GM21381 (cell line): ENCODE results near the gene COPE.

Source experiments
- ATAC-seq: cut with Tn5 transposase; IDR thresholded peaks from one replicate; pipeline ENCODE4 v1.9.1; 2021; ENCODE audit warnings: mild to moderate bottlenecking, moderate library complexity; ENCODE audit not compliant: unreplicated experiment

The COPE gene

GRCh38 chr19:18868380-18869022 lies 50.7 kb downstream of the COPE start:
- ATAC-seq, result no peak

DNA sequence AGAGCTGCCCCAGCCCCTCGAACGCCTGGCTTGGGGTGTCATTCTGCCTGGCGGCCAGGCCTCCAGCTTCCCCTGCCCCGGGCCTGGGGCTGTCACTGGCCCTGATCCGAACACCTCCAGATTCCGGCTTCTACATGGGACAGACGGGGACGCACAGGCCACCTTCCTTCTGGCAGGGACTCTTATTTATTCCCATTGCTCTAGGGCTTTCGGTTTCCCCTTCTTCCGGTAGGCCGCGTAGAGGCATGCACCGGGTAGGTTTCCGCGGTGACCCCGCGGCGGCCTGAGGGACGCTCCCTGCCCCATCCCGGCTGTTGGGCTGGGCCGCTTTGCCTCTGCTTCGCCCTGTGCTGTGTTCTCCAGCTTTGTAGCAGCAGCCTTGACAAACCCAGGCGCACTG lies 51.4 kb downstream of the COPE start:
- no peak for ATAC-seq

- no peak for ATAC-seq
Observed at GRCh38 chr19:18867199-18867598, 52.0 kb downstream of the COPE start.

DNA sequence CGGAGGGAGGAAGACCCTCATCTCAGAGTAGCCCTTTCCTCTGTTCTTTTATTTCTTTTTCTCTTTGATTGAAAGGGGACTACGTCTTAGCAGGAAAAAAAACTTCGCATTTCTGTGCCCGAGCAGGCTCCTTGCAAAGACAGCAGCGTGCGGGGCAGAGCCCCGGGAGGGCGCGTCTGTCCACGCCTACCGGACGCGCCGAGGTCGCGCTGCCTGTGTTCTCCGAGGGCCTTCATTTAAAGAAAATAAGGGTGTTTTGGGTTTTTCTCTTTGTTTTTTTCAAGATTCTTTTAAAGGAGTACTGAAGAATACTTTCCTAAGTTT lies 52.4 kb downstream of the COPE start:
- no peak for ATAC-seq

DNA sequence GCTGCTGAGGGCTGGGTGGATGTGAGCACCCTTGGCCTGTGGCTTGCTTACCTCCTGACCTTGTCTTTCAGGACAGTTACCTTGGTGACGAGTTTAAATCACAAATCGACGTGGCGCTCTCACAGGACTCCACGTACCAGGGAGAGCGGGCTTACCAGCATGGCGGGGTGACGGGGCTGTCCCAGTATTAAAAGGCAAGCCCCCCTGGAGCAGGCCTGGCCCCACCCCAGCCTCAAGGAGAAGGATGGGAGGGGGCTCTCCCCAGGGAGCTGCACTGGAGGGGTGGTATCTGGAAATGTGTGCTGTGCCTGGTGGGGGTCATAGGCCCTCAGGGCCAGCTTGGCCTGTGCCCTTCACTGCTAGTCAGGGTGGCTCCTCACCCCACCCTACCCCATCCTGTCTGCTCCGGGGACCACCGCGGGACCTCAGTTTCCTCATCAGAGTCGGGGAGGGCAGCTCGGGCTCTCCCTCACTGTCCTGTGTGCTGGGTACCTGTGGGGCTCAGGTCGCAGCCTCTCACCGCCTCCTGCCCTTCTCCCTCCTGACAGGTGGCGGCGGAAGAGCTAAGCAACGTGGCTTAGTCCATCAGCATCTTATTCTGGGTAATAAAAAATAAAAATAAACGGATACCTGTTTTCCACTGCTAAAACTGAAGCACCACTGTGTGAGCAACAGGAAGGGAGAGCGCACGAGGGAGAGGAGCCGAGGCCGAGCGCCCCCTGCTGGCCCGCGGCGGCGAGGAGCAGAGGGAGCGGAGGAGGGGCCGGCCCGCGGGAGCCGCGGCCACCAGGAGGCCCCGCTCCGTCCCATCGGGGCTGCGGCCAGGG lies 53.0 kb downstream of the COPE start:
- ATAC-seq, result no peak

DNA sequence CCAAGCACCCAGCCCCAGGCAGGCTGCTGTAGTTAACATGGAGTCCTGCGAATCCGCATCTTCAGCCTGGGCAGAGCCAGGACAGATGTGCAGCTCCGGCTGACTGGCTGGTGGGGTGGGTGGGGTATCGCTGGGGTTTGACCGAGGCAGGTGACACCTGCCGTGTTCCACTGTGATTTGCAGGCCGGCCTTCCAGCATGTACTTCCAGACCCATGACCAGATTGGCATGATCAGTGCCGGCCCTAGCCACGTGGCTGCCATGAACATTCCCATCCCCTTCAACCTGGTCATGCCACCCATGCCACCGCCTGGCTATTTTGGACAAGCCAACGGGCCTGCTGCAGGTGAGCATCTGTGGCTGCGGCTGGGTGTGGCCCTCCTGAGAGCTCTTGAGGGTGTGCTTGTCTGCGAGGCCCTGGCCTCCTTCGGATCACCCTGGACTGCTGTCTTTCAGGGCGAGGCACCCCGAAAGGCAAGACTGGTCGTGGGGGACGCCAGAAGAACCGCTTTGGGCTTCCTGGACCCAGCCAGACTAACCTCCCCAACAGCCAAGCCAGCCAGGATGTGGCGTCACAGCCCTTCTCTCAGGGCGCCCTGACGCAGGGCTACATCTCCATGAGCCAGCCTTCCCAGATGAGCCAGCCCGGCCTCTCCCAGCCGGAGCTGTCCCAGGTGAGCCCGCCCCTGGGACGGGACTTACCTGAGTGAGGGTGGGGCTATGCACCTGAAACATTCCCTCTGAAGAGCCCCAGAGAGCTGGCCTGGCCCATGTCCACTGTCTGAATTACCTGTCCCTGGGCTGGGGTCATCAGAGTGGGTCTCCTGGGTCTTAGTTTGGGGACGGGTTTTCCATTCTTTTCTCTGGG lies 53.8 kb downstream of the COPE start:
- no peak for ATAC-seq

- ATAC-seq, result no peak
Observed at GRCh38 chr19:18863843-18864362, 55.3 kb downstream of the COPE start.

DNA sequence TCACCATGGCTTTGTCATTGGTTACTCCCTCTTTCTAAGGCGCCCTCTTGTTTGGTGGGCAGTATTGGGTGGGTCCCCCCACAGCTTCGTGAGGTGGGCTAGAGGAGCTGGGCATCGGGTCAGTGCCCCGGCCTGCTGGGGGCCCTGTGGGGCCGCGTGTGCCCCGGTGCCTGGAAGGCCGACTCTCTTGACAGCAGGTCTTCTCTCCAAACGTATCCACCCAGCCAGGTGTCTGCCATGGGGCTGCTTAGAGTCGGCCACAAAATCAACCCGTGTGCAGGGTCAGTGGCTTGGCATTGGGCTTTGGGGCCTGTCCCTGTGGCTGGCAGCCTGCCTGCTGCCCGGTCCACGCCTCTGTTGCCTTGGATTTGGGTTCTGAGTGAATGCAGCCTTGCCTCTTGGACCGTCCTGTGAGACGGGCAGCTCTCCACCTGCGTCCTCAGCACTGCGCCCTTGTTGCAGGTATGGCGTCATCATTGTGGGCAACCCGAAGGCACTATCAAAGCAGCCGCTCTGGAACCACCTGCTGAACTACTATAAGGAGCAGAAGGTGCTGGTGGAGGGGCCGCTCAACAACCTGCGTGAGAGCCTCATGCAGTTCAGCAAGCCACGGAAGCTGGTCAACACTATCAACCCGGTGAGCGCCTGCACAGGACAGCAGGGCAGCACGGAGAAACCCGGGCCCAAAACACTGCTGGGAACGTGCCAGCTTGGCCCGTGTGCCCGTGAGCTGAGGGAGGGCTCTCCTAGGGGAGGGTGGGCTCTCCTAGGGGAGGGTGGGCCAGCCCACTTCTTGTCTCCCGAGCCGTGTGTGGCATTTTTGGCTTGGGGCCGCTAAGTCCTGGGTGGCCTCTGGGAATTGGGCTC lies 56.0 kb downstream of the COPE start:
- no peak for ATAC-seq

GRCh38 chr19:18861917-18862316 lies 57.3 kb downstream of the COPE start:
- no peak for ATAC-seq

DNA sequence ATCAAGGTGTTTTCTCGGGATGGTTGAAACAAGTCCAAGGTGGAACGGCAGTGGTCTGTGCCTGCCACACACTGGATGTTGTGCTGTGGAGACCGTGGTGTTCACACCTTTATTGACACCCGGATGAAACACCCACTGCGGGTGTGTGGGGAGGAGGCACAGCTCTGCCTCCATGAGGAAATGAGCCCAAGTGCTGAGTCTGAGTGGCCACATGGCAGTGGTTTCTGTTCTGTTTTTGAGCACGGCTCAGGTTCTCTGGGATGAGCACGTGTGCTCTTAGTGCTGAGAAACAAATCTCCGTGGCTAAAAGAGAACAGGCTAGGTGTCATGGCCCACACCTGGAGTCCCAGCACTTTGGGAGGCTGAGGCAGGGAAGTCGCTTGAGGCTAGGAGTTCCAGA lies 58.0 kb downstream of the COPE start:
- ATAC-seq, result no peak

GRCh38 chr19:18860725-18861124 lies 58.5 kb downstream of the COPE start:
- no peak for ATAC-seq

DNA sequence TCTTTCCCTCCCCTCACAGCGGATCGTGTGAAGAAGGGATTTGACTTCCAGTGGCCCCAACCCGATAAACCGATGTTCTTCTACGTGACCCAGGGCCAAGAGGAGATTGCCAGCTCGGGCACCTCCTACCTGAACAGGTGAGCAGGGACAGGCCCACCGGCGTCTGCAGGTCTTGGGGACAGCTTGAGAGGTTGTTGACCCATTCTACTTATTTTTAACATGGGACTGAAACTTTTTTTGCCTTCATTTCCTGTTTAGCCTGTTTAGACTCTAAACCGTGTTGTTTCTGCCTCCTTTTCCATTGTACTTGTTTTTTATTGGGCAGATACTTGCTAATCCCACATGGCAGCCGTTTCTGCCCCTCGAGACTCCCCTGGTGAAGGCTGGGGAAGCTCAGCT lies 58.9 kb downstream of the COPE start:
- no peak for ATAC-seq

GRCh38 chr19:18859676-18860301 lies 59.4 kb downstream of the COPE start:
- no peak for ATAC-seq

DNA sequence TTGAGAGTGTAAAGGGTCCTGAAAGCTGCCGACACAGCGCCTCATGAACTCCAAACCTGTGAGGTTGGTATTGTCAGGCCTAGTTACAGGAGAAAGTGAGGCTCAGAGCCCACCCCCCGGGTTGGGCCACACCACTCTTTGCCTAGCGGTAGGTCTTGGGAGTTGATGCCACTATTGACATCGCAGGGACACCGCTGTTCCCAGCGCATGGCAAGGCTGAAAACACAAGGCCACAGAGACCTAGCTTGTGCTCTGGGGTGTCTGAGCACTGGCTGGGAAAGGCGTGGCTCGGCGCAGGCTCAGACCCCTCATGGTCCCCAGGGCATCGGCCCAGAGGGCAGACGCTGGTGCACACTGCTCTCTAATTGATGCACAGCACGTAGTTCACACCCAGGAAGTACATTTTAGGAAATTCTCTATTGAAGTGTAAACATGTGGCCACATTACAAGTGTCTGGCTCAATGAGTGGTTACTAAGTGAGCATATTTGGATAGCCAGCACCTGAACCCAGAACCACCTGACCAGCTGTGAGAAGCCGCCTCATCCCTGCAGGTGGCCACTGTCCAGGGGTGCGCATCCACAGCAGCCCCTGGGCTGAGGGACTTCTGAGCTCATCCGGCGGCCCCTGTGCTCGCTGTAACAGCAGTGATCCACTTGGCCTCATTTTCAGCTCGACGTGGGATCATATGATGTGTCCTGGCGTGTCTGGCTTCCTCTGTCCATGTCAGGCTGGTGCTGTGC lies 60.1 kb downstream of the COPE start:
- ATAC-seq, result no peak

DNA sequence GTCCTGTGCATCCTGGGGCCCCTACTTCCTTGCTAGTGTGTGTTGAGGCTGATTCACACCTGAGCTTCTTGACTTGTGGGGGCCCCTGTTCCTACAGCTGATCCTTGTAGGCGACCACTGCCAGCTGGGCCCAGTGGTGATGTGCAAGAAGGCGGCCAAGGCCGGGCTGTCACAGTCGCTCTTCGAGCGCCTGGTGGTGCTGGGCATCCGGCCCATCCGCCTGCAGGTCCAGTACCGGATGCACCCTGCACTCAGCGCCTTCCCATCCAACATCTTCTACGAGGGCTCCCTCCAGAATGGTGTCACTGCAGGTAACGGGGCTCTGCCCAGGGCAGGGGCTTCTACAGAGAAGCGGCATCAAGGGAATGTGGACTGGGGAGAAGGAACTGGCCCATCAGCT lies 62.0 kb downstream of the COPE start:
- ATAC-seq, result no peak

- ATAC-seq, result no peak
Observed at GRCh38 chr19:18856385-18857126, 62.6 kb downstream of the COPE start.

DNA sequence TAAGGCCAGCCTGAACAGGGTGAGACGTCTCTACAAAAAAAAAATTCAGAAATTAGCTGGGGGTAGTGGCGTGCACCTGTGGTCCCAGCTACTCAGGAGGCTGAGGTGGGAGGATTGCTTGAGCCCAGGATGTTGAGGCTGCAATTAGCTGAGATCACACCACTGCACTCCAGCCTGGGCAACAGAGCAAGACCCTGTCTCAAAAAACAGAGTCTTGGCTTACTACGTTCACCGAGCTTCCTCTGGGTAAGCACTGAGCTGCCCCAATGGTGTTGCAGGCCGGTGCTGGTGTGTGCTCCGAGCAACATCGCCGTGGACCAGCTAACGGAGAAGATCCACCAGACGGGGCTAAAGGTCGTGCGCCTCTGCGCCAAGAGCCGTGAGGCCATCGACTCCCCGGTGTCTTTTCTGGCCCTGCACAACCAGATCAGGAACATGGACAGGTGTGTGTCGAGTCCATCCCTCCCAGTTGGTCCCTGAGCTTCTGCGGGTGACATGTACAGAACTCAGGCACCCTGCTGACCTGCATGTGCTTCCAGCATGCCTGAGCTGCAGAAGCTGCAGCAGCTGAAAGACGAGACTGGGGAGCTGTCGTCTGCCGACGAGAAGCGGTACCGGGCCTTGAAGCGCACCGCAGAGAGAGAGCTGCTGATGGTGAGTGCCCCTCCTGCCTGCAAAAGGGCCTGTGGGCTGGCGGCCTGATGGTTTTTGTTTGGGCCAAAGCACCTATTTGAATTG lies 63.4 kb downstream of the COPE start:
- ATAC-seq, result no peak

GRCh38 chr19:18854982-18855381 lies 64.2 kb downstream of the COPE start:
- ATAC-seq, result no peak
